Mesenchymal stem cell (in vitro differentiated cells and primary cell): ENCODE results near the gene FAM78B.
A peak's percentile ranks its signal among the peaks of the same experiment; 100 is the strongest.

ENCODE experiments used
- DNase-seq: peaks from one replicate; pipeline ENCODE4 v3.0.0-alpha.2; 2013
- H2AFZ ChIP-seq: one replicate; pipeline ENCODE4 v1.6.1; 2013; ENCODE audit warnings: low read depth, mild to moderate bottlenecking, control low read depth, inconsistent platforms, low read length, moderate library complexity
- H2AK5ac ChIP-seq: 2 replicates; pipeline ENCODE4 v1.6.1; 2013; ENCODE audit warnings: low read length, moderate library complexity, mild to moderate bottlenecking, inconsistent platforms; ENCODE audit not compliant: severe bottlenecking
- H2BK120ac ChIP-seq: one replicate; pipeline ENCODE4 v1.6.1; 2013; ENCODE audit warnings: low read depth, mild to moderate bottlenecking, inconsistent platforms, low read length, moderate library complexity
- H2BK12ac ChIP-seq, 2 experiments: one replicate each; pipeline ENCODE4 v1.6.1; 2013; ENCODE audit warnings: inconsistent platforms in 2 of 2, low read length in 2 of 2, mild to moderate bottlenecking in 2 of 2, moderate library complexity in 2 of 2, control low read depth in 1 of 2
- H2BK15ac ChIP-seq: one replicate; pipeline ENCODE4 v1.6.1; 2013; ENCODE audit warnings: mild to moderate bottlenecking, low read depth, inconsistent platforms; ENCODE audit not compliant: poor library complexity, severe bottlenecking
- H2BK5ac ChIP-seq: 2 replicates; pipeline ENCODE4 v1.6.1; 2013; ENCODE audit warnings: low read depth, mild to moderate bottlenecking, low read length, control low read depth, inconsistent platforms; ENCODE audit not compliant: poor library complexity, severe bottlenecking
- H3K14ac ChIP-seq, 2 experiments: one replicate each; pipeline ENCODE4 v1.6.1; 2013; ENCODE audit warnings: inconsistent platforms in 2 of 2, low read length in 2 of 2, control low read depth in 1 of 2, mild to moderate bottlenecking in 1 of 2, moderate library complexity in 1 of 2
- H3K18ac ChIP-seq, 2 experiments: one replicate each; pipeline ENCODE4 v1.6.1; 2013; ENCODE audit warnings: inconsistent platforms in 2 of 2, low read length in 2 of 2, control low read depth in 1 of 2, low read depth in 1 of 2, mild to moderate bottlenecking in 1 of 2
- H3K23ac ChIP-seq, 2 experiments: one replicate each; pipeline ENCODE4 v1.6.1; 2013; ENCODE audit warnings: inconsistent platforms in 2 of 2, low read length in 2 of 2, mild to moderate bottlenecking in 2 of 2, moderate library complexity in 2 of 2, control low read depth in 1 of 2
- H3K27ac ChIP-seq: 2 replicates; pipeline ENCODE4 v1.5.1; 2013; ENCODE audit warnings: mild to moderate bottlenecking, moderate library complexity, low read length, control low read depth, inconsistent platforms; ENCODE audit not compliant: poor library complexity, severe bottlenecking
- H3K27me3 ChIP-seq, 2 experiments: 2 replicates each; pipeline versions ENCODE4 v1.6.1 to v1.7.0; 2013; ENCODE audit warnings: low read length in 2 of 2, mild to moderate bottlenecking in 2 of 2, moderate library complexity in 2 of 2, control low read depth in 1 of 2, inconsistent platforms in 1 of 2; ENCODE audit not compliant: control insufficient read depth in 1 of 2, insufficient read depth in 1 of 2
- H3K36me3 ChIP-seq, 2 experiments: 2 replicates each; pipeline versions ENCODE4 v1.6.1 to v1.7.0; 2013; ENCODE audit warnings: low read length in 2 of 2, control low read depth in 1 of 2, inconsistent platforms in 1 of 2, low read depth in 1 of 2, mild to moderate bottlenecking in 1 of 2; ENCODE audit not compliant: insufficient read depth in 2 of 2, control insufficient read depth in 1 of 2
- H3K4ac ChIP-seq, 2 experiments: one replicate each; pipeline ENCODE4 v1.6.1; 2013; ENCODE audit warnings: inconsistent platforms in 2 of 2, low read length in 2 of 2, mild to moderate bottlenecking in 2 of 2, moderate library complexity in 2 of 2, control low read depth in 1 of 2, low read depth in 1 of 2
- H3K4me1 ChIP-seq: 2 replicates; pipeline ENCODE4 v1.6.1; 2013; ENCODE audit warnings: low read depth, low read length, control low read depth; ENCODE audit not compliant: control insufficient read depth, insufficient read depth
- H3K4me2 ChIP-seq: 2 replicates; pipeline ENCODE4 v1.6.1; 2013; ENCODE audit warnings: low read length, mild to moderate bottlenecking, inconsistent platforms; ENCODE audit not compliant: poor library complexity, severe bottlenecking
- H3K4me3 ChIP-seq, 2 experiments: 2 replicates each; pipeline versions ENCODE4 v1.5.1 to v1.7.0; 2013; ENCODE audit warnings: low read length in 2 of 2, mild to moderate bottlenecking in 2 of 2, control low read depth in 1 of 2, low read depth in 1 of 2; ENCODE audit not compliant: insufficient read depth in 1 of 2
- H3K79me1 ChIP-seq: replicated peaks from 2 replicates; pipeline ENCODE4 v1.6.1; 2013; ENCODE audit warnings: mild to moderate bottlenecking, control low read depth, low read length, inconsistent platforms; ENCODE audit not compliant: poor library complexity, severe bottlenecking
- H3K9ac ChIP-seq: 2 replicates; pipeline ENCODE4 v1.7.0; 2013; ENCODE audit warnings: mild to moderate bottlenecking, low read length, moderate library complexity
- H3K9me3 ChIP-seq: 2 replicates; pipeline ENCODE4 v1.7.0; 2013; ENCODE audit warnings: mild to moderate bottlenecking, low read length; ENCODE audit not compliant: control insufficient read depth
- H4K8ac ChIP-seq: one replicate; pipeline ENCODE4 v1.6.1; 2013; ENCODE audit warnings: inconsistent platforms, mild to moderate bottlenecking, low read length, moderate library complexity
- H4K91ac ChIP-seq: one replicate; pipeline ENCODE4 v1.6.1; 2013; ENCODE audit warnings: mild to moderate bottlenecking, low read length, inconsistent platforms
- WGBS: methylation state at CpG from one replicate; pipeline ENCODE4 v1.1.7; 2013; ENCODE audit warnings: mixed read lengths; 5-methylcytosine and 5-hydroxymethylcytosine counted together

The FAM78B gene

GRCh38 chr1:166166329-166166697, 488 bp downstream of the FAM78B start:
- 0% methylated on average over 16 of the region's 50 CpGs for WGBS
- Histone ChIP-seq H2BK120ac (no peak overlapping the region), H3K9me3 (no peaks in the 10 kb centered on the region), H2BK5ac (no peak overlapping the region), H2AK5ac (no peak overlapping the region), H4K91ac (no peak overlapping the region), H3K4me3 (peak overlapping the region; percentile 18 to 62), H3K4ac (no peak overlapping the region), H3K36me3 (peaks cover 0 to 3% of the 10 kb centered on the region in 2 experiments), H3K14ac (no peak overlapping the region), H2BK12ac (no peak overlapping the region), H2AFZ (peak overlapping the region; percentile 47), H3K18ac (no peak overlapping the region), H3K4me1 (peaks cover 19% of the 10 kb centered on the region), H3K27ac (no peak overlapping the region), H3K79me1 (no peaks in the 10 kb centered on the region), H3K9ac (no peak overlapping the region), H3K27me3 (peaks cover 38 to 60% of the 10 kb centered on the region in 2 experiments), H3K23ac (no peak overlapping the region), H2BK15ac (no peak overlapping the region), H4K8ac (no peak overlapping the region), H3K4me2 (peak overlapping the region; percentile 81)
- DNase-seq, result no peak

GRCh38 chr1:166165661-166166328, 1.0 kb downstream of the FAM78B start:
- Histone ChIP-seq H3K79me1 (no peaks in the 10 kb centered on the region), H3K9ac (no peak overlapping the region), H4K8ac (no peak overlapping the region), H3K4me2 (peak overlapping the region; percentile 81), H4K91ac (no peak overlapping the region), H3K27ac (no peak overlapping the region), H3K14ac (no peak overlapping the region), H3K27me3 (peaks cover 38 to 60% of the 10 kb centered on the region in 2 experiments), H3K36me3 (peaks cover 0 to 3% of the 10 kb centered on the region in 2 experiments), H3K9me3 (no peaks in the 10 kb centered on the region), H2BK5ac (no peak overlapping the region), H3K23ac (no peak overlapping the region), H2AK5ac (no peak overlapping the region), H3K4me1 (peaks cover 19% of the 10 kb centered on the region), H3K18ac (peak overlapping the region in 1 of 2 experiments; percentile 9), H2BK15ac (no peak overlapping the region), H3K4me3 (peak overlapping the region in 1 of 2 experiments; percentile 74), H2BK12ac (no peak overlapping the region), H3K4ac (no peak overlapping the region), H2BK120ac (no peak overlapping the region), H2AFZ (peak overlapping the region; percentile 36)
- WGBS, result under 1% methylated on average over 43 of the region's 61 CpGs
- DNase-seq, result peak; percentile 1

- no peak overlapping the region for H3K4me2 ChIP-seq
- peak overlapping the region in 1 of 2 experiments; percentile 74 for H3K4me3 ChIP-seq
- no peak overlapping the region for H2AK5ac ChIP-seq
- H2BK12ac ChIP-seq, result no peak overlapping the region
- no peak overlapping the region for H3K27ac ChIP-seq
- H2BK5ac ChIP-seq, result no peak overlapping the region
- no peak overlapping the region for H3K14ac ChIP-seq
- peaks cover 0 to 3% of the 10 kb centered on the region in 2 experiments for H3K36me3 ChIP-seq
- H3K27me3 ChIP-seq, result peaks cover 38 to 60% of the 10 kb centered on the region in 2 experiments
- H2AFZ ChIP-seq, result no peak overlapping the region
- H2BK120ac ChIP-seq, result no peak overlapping the region
- DNase-seq, result peak; percentile 50
- no peak overlapping the region for H3K23ac ChIP-seq
- no peak overlapping the region for H2BK15ac ChIP-seq
- WGBS, result 1% methylated on average over 56 of the region's 56 CpGs
- H3K79me1 ChIP-seq, result no peaks in the 10 kb centered on the region
- H3K18ac ChIP-seq, result no peak overlapping the region
- H3K4me1 ChIP-seq, result peaks cover 19% of the 10 kb centered on the region
- no peak overlapping the region for H3K9ac ChIP-seq
- H4K91ac ChIP-seq, result no peak overlapping the region
- no peak overlapping the region for H4K8ac ChIP-seq
- no peak overlapping the region for H3K4ac ChIP-seq
- H3K9me3 ChIP-seq, result no peaks in the 10 kb centered on the region
Observed at GRCh38 chr1:166164995-166165660, 1.7 kb downstream of the FAM78B start.

DNA sequence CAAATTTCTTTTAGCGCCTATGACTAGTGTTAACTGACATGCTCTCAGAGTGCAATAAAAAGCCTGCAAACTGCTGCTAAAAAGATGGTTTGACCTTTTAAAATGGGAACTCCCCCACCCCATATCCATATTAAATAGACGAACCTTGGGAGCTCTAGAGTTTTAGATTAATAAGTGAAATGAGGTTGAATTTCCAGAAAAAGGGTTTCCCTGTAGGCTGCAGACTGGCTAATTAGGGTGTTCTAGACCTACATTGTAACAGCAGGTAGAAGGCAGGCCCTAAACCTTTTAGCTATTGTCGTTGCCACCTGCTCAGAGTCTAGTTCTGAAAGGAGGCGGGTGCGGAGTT, 2.2 kb downstream of the FAM78B start:
- Histone ChIP-seq H3K14ac (no peak overlapping the region), H4K91ac (no peak overlapping the region), H3K4me2 (no peak overlapping the region), H3K18ac (no peak overlapping the region), H3K27ac (no peak overlapping the region), H2BK120ac (no peak overlapping the region), H3K4me3 (peak overlapping the region in 1 of 2 experiments; percentile 74), H3K23ac (no peak overlapping the region), H4K8ac (no peak overlapping the region), H3K27me3 (peaks cover 38 to 60% of the 10 kb centered on the region in 2 experiments), H3K36me3 (peaks cover 0 to 3% of the 10 kb centered on the region in 2 experiments), H3K4ac (no peak overlapping the region), H2BK15ac (no peak overlapping the region), H2AK5ac (no peak overlapping the region), H3K9ac (no peak overlapping the region), H2BK5ac (no peak overlapping the region), H2BK12ac (no peak overlapping the region), H2AFZ (no peak overlapping the region), H3K4me1 (peaks cover 19% of the 10 kb centered on the region), H3K9me3 (no peaks in the 10 kb centered on the region), H3K79me1 (no peaks in the 10 kb centered on the region)
- no peak for DNase-seq
- WGBS, result 1% methylated on average over 4 of the region's 5 CpGs
